Measurements from ENCODE around the gene BGLAP. TPM values are rescaled to one million over a fixed set of nuclear protein-coding genes. Genes with fewer than 3 reads are reported as not detected.

The BGLAP gene
- 0.13 TPM in 1 of 2 replicates, not detected in the other for total RNA-seq

DNA sequence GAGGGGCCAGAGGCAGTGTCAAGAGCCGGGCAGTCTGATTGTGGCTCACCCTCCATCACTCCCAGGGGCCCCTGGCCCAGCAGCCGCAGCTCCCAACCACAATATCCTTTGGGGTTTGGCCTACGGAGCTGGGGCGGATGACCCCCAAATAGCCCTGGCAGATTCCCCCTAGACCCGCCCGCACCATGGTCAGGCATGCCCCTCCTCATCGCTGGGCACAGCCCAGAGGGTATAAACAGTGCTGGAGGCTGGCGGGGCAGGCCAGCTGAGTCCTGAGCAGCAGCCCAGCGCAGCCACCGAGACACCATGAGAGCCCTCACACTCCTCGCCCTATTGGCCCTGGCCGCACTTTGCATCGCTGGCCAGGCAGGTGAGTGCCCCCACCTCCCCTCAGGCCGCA, at the start of gene BGLAP:
Gene BGLAP (plus strand): TSS at position 259 of the 400 bp plus-strand sequence. CDS start 48 bp downstream, at position 307.

DNA sequence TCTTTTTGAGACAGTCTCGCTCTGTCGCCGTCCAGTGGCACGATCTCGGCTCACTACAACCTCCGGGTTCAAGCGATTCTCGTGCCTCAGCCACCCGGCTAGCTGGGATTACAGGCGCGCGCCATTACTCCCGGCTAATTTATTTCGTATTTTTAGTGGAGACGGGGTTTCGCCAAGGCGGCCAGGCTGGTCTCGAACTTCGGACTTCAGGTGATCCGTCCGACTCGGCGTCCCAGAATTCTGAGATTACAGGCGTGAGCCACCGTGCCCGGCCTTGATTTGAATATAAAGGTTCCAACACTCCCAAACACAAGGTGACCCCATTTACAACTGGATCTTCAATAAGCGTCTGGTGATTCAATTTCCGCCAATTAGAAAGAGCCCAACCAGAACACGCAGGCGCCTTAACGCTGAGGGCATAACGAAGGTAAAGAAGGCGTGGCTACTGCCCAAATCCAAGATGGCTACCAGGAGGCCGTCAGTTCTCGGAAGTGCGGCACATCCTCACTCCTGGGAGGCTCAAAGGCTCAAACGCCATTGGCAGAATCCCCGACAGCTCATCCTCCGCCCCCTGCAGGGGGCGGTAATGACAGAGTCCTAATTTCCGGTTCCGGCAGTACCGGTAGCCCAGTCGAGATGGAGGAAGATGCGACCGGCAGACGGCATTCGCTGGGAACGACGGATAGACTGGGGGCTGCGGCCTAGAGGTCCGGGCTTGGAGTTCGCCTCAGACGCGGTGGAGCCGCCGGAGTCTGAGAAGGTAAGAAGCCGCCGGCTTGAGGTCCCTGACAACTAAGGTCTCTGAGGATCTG, 48.3 kb upstream of the BGLAP start, which contains the start of gene SLC25A44:
Gene SLC25A44 (plus strand): TSS at position 617 of the 812 bp plus-strand sequence. CDS start 5,744 bp downstream, outside the sequence.

DNA sequence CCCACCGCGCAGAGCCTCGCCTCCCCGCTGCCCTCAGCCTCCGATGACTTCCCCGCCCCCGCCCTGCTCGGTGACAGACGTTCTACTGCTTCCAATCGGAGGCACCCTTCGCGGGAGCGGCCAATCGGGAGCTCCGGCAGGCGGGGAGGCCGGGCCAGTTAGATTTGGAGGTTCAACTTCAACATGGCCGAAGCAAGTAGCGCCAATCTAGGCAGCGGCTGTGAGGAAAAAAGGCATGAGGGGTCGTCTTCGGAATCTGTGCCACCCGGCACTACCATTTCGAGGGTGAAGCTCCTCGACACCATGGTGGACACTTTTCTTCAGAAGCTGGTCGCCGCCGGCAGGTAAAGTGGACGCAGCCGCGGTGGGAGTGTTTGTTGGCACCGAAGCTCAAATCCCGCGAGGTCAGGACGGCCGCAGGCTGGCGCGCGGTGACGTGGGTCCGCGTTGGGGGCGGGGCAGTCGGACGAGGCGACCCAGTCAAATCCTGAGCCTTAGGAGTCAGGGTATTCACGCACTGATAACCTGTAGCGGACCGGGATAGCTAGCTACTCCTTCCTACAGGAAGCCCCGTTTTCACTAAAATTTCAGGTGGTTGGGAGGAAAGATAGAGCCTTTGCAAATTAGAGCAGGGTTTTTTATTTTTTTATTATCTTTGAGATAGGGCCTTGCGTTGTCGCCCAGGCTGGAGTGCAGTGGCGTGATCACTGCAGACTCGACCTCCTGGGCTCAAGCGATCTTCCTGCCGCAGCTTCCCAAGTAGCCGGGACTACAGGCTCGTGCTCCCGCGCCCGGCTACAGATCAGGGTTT, 28.9 kb upstream of the BGLAP start, which contains the start of gene PMF1:
Gene PMF1 (plus strand): TSS at position 175 of the 811 bp plus-strand sequence. CDS start 9 bp downstream, at position 184.

DNA sequence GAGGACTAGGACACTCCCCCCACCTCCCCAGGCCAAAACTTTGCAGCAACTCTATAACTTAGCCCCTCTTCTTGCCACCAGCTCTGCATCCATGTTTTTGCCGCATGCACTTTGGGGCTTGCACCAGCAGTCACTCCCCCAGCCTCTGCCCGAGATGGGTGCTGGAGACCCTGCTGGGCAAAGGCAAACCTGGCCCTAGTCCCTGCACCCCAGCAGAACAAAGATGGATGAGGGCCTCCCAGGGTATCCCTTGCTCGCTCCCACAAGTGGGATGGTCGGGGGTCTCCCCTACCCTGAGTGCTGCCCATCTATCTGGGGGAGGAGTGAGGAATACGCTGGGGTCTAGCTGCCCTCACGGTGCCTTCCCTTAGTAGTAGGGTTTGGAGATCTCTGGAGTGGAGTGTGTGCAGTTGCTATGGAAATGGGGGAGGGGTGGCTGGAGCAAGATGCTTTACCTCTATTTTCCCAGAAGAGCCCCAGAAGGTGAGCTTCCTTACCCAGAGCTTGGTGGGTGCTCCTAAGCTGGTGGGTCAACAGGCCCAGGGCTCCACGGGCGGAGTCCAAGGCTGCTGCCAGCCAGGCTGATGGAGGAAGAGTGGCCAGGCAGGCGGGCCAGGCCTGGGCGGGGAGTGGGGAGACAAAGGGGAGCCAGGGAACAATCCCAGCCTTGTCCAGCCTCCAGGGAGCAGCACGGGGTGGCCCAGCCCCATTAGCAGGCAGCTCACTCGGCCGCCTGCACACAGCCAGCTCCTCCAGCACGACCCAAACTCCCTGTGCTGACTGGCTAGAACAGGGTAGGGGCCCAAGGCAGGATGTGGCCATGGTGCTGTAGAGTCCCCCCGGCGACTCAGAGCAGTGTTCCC, 5.7 kb downstream of the BGLAP start, which contains the start of gene PAQR6:
Gene PAQR6 (minus strand): TSS at position 597 of the 863 bp plus-strand sequence. CDS start 1,325 bp downstream, outside the sequence.

DNA sequence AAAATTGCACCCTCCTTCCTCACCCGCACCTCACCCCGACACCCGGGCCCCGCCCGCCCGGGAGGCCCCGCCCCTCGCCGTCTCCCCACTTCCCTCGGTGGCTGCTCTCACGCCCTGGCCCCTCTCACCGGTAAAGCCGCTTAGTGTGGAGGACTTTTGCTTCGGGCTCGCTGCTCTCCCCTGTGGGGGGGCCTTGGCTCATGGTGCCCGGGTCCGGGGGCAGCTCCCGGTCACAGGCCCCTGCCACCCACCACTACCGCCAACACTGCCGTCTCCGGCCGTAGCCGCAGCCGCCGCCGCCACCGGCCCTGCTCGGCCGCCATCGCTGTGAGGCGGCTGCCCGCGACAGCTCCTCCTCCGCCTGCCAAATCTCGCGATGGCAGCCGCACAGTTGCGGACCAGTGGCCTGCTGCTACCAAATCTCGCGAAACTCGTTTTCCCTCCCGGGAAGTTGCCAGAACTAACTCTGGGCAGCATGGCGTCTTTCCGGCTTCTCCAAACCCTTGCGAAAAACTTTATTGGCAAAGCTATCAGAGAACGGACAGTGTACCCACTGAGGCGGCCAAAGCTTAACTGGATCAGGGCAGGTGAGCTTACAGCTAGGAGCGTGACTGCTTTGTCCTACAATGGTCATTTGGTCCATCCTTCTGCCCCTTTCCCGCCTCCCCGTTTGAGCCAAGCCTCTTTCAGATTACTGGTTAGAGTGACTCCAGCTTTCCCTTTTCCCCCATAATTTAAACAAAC, 40.7 kb downstream of the BGLAP start, which contains the start of gene SMG5:
Gene SMG5 (minus strand): TSS at position 347 of the 744 bp plus-strand sequence. CDS start 145 bp downstream, at position 202.

DNA sequence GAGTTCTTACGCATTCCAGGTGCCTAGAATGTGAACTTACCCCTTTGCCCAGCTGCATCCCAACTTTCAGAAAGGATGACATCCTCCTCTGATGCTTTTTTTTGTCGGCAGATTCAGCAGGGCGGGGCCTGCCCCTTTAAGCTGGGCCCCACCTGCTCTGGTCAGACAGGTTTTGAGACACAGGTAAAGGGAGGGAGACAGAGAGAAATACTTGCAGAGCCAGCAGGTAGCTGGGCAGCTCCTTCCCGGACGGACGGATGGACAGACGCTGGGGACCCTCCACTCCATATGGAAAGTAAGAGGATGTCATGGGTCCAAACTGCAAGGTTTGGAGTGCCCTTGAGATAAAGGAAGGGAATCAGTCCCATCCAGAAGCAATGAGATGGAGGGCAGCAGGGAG, 42.1 kb downstream of the BGLAP start, which contains the start of gene TMEM79:
Gene TMEM79 (plus strand): TSS at position 214 of the 400 bp plus-strand sequence. CDS start 902 bp downstream, outside the sequence.

Other genes with a start within 250 kb of the BGLAP start
- 356 and 368 TPM in 2 replicates for gene SSR2, start 221.2 kb upstream of the BGLAP start, total RNA-seq
- gene UBQLN4, start 188.4 kb upstream of the BGLAP start, total RNA-seq = 9.8 and 11.6 TPM in 2 replicates
- 50.4 and 57.7 TPM in 2 replicates for gene LAMTOR2, start 187.4 kb upstream of the BGLAP start, total RNA-seq
- not detected in 2 replicates for gene RAB25, start 181.0 kb upstream of the BGLAP start, total RNA-seq
- 0.40 and 0.50 TPM in 2 replicates for gene MEX3A, start 159.7 kb upstream of the BGLAP start, total RNA-seq
- 2,412 and 2,559 TPM in 2 replicates for gene LMNA, start 127.5 kb upstream of the BGLAP start, total RNA-seq
- gene SEMA4A, start 88.6 kb upstream of the BGLAP start, total RNA-seq = 3.0 and 6.8 TPM in 2 replicates
- gene SLC25A44, start 48.1 kb upstream of the BGLAP start, total RNA-seq = 9.2 and 10.1 TPM in 2 replicates
- gene PMF1, start 29.2 kb upstream of the BGLAP start, total RNA-seq = 28.5 and 29.5 TPM in 2 replicates
- 0.26 and 0.44 TPM in 2 replicates for gene PAQR6, start 5.9 kb downstream of the BGLAP start, total RNA-seq
- 31.1 and 35.0 TPM in 2 replicates for gene SMG5, start 40.6 kb downstream of the BGLAP start, total RNA-seq
- 1.1 and 1.6 TPM in 2 replicates for gene TMEM79, start 42.1 kb downstream of the BGLAP start, total RNA-seq
- gene GLMP, start 53.5 kb downstream of the BGLAP start, total RNA-seq = 67.9 and 83.3 TPM in 2 replicates
- gene VHLL, start 57.1 kb downstream of the BGLAP start, total RNA-seq = 0.26 TPM in 1 of 2 replicates, not detected in the other
- 291 and 402 TPM in 2 replicates for gene CCT3, start 96.1 kb downstream of the BGLAP start, total RNA-seq
- not detected in 2 replicates for gene TSACC, start 96.3 kb downstream of the BGLAP start, total RNA-seq
- not detected in 2 replicates for gene RHBG, start 127.0 kb downstream of the BGLAP start, total RNA-seq

Data from aortic smooth muscle cell (primary cell).